HepG2 (cell line): Measurements from ENCODE around the gene MYL4.

ENCODE experiments used
- CTCF ChIP-seq: sonication (generic); formaldehyde crosslinking; IDR thresholded peaks from 2 replicates; pipeline ENCODE4 v1.5.0; 2020; ENCODE audit warnings: mild to moderate bottlenecking, missing genetic modification reagents, moderate library complexity
- E2F1 ChIP-seq: sonication (generic); formaldehyde crosslinking; IDR thresholded peaks from 2 replicates; pipeline ENCODE4 v1.5.0; 2020; ENCODE audit warnings: missing genetic modification reagents
- EP300 ChIP-seq, 3 experiments: sonication (generic) in 1 of 3; formaldehyde crosslinking in 1 of 3; IDR thresholded peaks; 2 replicates each; pipeline versions ENCODE4 v1.5.1 to v1.6.1; 2011 to 2020; ENCODE audit warnings: low read depth in 2 of 3, low read length in 2 of 3, borderline replicate concordance in 1 of 3, improper control_type of control experiment in 1 of 3, mild to moderate bottlenecking in 1 of 3, missing genetic modification reagents in 1 of 3, moderate library complexity in 1 of 3
- FOXP1 ChIP-seq, 2 experiments: fragments of 450-650 bp in 1 of 2; IDR thresholded peaks; 2 replicates each; pipeline ENCODE4 v1.6.1; 2017 to 2018; ENCODE audit warnings: antibody characterized with exemption in 1 of 2
- HDAC2 ChIP-seq: sonication (generic); formaldehyde crosslinking; IDR thresholded peaks from 2 replicates; pipeline ENCODE4 v1.4.0; 2020; ENCODE audit warnings: missing genetic modification reagents
- POLR2A ChIP-seq, 2 experiments: IDR thresholded peaks; 2 replicates each; pipeline ENCODE4 v1.6.1; 2011; ENCODE audit warnings: low read depth in 2 of 2, low read length in 2 of 2, mild to moderate bottlenecking in 1 of 2, moderate library complexity in 1 of 2; ENCODE audit not compliant: insufficient read depth in 1 of 2
- TCF7 ChIP-seq: sonication (generic); IDR thresholded peaks from 2 replicates; pipeline ENCODE4 v1.6.1; 2016; ENCODE audit warnings: antibody characterized with exemption, low read depth
- ZBTB21 ChIP-seq: sonication (generic); formaldehyde crosslinking; IDR thresholded peaks from 2 replicates; pipeline ENCODE4 v1.4.0; 2020; ENCODE audit warnings: missing genetic modification reagents
- ZBTB34 ChIP-seq: sonication (generic); formaldehyde crosslinking; IDR thresholded peaks from 2 replicates; pipeline ENCODE4 v1.8.0; 2022; ENCODE audit warnings: mild to moderate bottlenecking, missing genetic modification reagents
- ZNF44 ChIP-seq: sonication (generic); formaldehyde crosslinking; IDR thresholded peaks from 2 replicates; pipeline ENCODE4 v1.5.1; 2020; ENCODE audit warnings: mild to moderate bottlenecking, missing genetic modification reagents
- ZNF510 ChIP-seq: sonication (generic); formaldehyde crosslinking; IDR thresholded peaks from 2 replicates; pipeline ENCODE4 v1.4.0; 2020; ENCODE audit warnings: low read depth, mild to moderate bottlenecking, missing genetic modification reagents
- ZNF737 ChIP-seq: sonication (generic); formaldehyde crosslinking; IDR thresholded peaks from 2 replicates; pipeline ENCODE4 v1.5.0; 2020; ENCODE audit warnings: missing genetic modification reagents, mild to moderate bottlenecking, borderline replicate concordance
- ZZZ3 ChIP-seq: sonication (generic); formaldehyde crosslinking; IDR thresholded peaks from 2 replicates; pipeline ENCODE4 v1.4.0; 2020; ENCODE audit warnings: missing genetic modification reagents, mild to moderate bottlenecking, borderline replicate concordance

GRCh38 chr17:47219621-47220475 is 10.7 kb downstream of the MYL4 start:
- TF ChIP-seq ZNF510 (CRISPR knock-in tag) (no peak), ZBTB21 (CRISPR knock-in tag) (no peak), FOXP1 (IDR thresholded peaks at IDR 0.05) (no peak), FOXP1 (CRISPR knock-in tag; IDR thresholded peaks at IDR 0.05) (no peak), HDAC2 (CRISPR knock-in tag) (no peak), CTCF (CRISPR knock-in tag) (no peak), POLR2A (IDR thresholded peaks at IDR 0.05; ENCODE audit: insufficient read depth in 1 of 2, low read depth in 2 of 2, low read length in 2 of 2) (no peak), E2F1 (no peak), ZBTB34 (CRISPR knock-in tag) (no peak), ZNF44 (CRISPR knock-in tag) (no peak), EP300 (IDR thresholded peaks at IDR 0.05; ENCODE audit: low read depth in 2 of 2, low read length in 2 of 2) (no peak), EP300 (CRISPR knock-in tag; IDR thresholded peaks at IDR 0.05; ENCODE audit: borderline replicate concordance) (no peak), TCF7 (no peak), ZNF737 (CRISPR knock-in tag) (no peak), ZZZ3 (CRISPR knock-in tag) (no peak)
